Esophagus squamous epithelium (tissue), 5 donors: ENCODE measurements around the gene IGF2BP3. TPM values are rescaled to one million over a fixed set of nuclear protein-coding genes. Genes with fewer than 3 reads are reported as not detected.

Experiments used
- DNase-seq: peaks from one replicate; lab custom pipeline; 2025; lab: John Stamatoyannopoulos, UW
- H3K27ac ChIP-seq, 4 donors: fragments of 200-600 bp; sonication (generic); one replicate each; pipeline ENCODE4 v1.5.1; 2016 to 2019; ENCODE audit warnings: mild to moderate bottlenecking in 1 of 4
- H3K27me3 ChIP-seq, 4 donors: fragments of 200-600 bp; sonication (generic); 1 replicate in 3 of 4; 2 replicates in 1 of 4; pipeline versions ENCODE4 v1.5.1 to v1.6.0; 2017 to 2021; ENCODE audit warnings: antibody characterized with exemption in 1 of 4
- H3K36me3 ChIP-seq, 3 donors: fragments of 200-600 bp; sonication (generic); one replicate each; pipeline ENCODE4 v1.5.1; 2016 to 2019
- H3K4me1 ChIP-seq, 3 donors: fragments of 200-600 bp; sonication (generic); one replicate each; pipeline ENCODE4 v1.5.1; 2017 to 2019
- H3K4me3 ChIP-seq, 4 donors: fragments of 200-600 bp; sonication (generic); 1 replicate in 3 of 4; 2 replicates in 1 of 4; pipeline ENCODE4 v1.5.1; 2016 to 2019; ENCODE audit warnings: mild to moderate bottlenecking in 2 of 4, moderate library complexity in 1 of 4
- H3K9me3 ChIP-seq, 3 donors: fragments of 200-600 bp; sonication (generic); one replicate each; pipeline ENCODE4 v1.5.1; 2016 to 2019
- POLR2A ChIP-seq, 4 donors: fragments of 450-650 bp; IDR thresholded peaks; one replicate each; pipeline ENCODE4 v1.6.1; 2017; ENCODE audit warnings: antibody characterized with exemption in 4 of 4, mild to moderate bottlenecking in 4 of 4, moderate library complexity in 3 of 4
- WGBS, 2 donors: methylation state at CpG; one replicate each; pipeline ENCODE4 v1.1.5; 2018; 5-methylcytosine and 5-hydroxymethylcytosine counted together
- intact Hi-C: fragments of 100-400 bp; cut with DNase I; formaldehyde crosslinking; loops from one replicate; pipeline ENCODE4 v1.15.0; 2022
- total RNA-seq, 4 donors: library from RNA; depleted of rRNA; stranded (reverse); fragments of >200 nt; gene quantifications; one replicate each; pipeline ENCODE4 v1.1.0, GENCODE V29; 2016
- TF ChIP-seq, protein P1 (sequence below), 6 experiments: fragments of 450-650 bp in 4 of 6; fragments of 200-600 bp in 2 of 6; sonication (generic) in 2 of 6; IDR thresholded peaks; one replicate each; pipeline ENCODE4 v1.5.1; 2016 to 2019; ENCODE audit warnings: antibody characterized with exemption in 6 of 6, mild to moderate bottlenecking in 4 of 6, moderate library complexity in 4 of 6
- donor health status: DM: yes; HTN: yes; CAD: no.

IGF2BP3 gene
- total RNA-seq, 4 donors from 2014 or later = 1.3 to 9.3 (median 7.2) TPM

DNA sequence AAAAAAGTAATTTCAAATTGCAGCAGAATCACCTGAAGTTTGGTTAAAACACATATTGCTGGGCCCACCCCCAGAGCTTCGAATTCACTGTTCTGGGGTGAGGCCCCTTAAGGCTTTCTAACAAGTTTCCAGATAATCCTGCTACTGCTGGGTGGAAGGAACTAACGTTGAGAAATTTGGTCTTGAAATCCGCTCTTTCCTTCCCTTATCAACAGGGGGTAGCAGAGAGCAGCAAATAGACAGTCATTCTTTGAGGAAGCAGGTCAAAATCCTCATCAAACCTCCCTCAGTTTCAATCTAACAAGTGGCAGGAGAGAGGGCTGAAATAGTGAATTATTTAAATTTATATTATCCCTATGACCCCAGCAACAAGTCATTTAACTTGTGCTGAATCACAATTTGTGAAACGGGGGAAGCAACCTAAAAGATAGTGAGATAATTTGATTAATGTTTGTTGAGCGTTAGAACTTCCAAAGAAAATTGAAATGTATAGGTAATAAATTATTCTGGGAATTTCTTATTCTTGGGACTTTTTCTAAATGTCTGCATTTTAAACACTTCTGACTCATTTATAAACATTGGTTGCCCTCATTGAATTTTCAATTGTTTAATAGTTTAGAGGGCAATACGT lies 192.8 kb downstream of the IGF2BP3 start:
- intact Hi-C loops = loop anchor here (10.0 kb wide), 1 partner anchor 197 kb away; the partner anchor contains the start of gene IGF2BP3

DNA sequence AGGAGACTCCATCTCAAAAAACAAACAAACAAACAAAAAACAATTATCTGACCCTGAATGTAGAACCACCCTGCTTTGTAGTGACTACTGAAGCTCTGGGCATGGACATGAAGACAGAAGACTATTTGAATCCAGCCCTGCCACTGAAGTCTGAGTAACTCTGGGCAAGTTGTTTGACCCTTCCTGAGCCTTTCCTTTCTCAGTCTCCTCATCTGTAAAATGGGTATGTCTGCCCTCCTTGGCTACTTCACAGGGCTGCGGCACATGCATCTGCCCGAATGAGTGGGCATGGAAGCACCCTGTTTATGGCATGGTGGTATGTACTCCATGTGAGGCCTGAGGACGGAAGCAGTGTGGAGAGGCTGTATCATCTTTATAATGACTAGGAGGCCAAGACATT lies 193.3 kb downstream of the IGF2BP3 start:
- WGBS, 2 donors = 60 to 86% methylated on average over 1 to 3 of the region's 3 CpGs
- no peak for DNase-seq
- H3K27ac ChIP-seq = no peak overlapping the region
- TF ChIP-seq, protein P1, sequence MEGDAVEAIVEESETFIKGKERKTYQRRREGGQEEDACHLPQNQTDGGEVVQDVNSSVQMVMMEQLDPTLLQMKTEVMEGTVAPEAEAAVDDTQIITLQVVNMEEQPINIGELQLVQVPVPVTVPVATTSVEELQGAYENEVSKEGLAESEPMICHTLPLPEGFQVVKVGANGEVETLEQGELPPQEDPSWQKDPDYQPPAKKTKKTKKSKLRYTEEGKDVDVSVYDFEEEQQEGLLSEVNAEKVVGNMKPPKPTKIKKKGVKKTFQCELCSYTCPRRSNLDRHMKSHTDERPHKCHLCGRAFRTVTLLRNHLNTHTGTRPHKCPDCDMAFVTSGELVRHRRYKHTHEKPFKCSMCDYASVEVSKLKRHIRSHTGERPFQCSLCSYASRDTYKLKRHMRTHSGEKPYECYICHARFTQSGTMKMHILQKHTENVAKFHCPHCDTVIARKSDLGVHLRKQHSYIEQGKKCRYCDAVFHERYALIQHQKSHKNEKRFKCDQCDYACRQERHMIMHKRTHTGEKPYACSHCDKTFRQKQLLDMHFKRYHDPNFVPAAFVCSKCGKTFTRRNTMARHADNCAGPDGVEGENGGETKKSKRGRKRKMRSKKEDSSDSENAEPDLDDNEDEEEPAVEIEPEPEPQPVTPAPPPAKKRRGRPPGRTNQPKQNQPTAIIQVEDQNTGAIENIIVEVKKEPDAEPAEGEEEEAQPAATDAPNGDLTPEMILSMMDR (IDR thresholded peaks at IDR 0.05) = no peak
- no peak for TF ChIP-seq POLR2A (IDR thresholded peaks at IDR 0.05)
- no peaks in the 10 kb centered on the region for H3K27me3 ChIP-seq
- intact Hi-C loops = loop anchor here (10.0 kb wide), 1 partner anchor 198 kb away; the partner anchor contains the start of gene IGF2BP3
- no peak overlapping the region for H3K4me3 ChIP-seq
- H3K36me3 ChIP-seq = peaks cover 0 to 29% (median 0%) of the 10 kb centered on the region in 3 donors
- no peaks in the 10 kb centered on the region for H3K9me3 ChIP-seq
- peaks cover 0 to 10% (median 0%) of the 10 kb centered on the region in 3 donors for H3K4me1 ChIP-seq

More for the DNA sequence above, 192.8 kb downstream of the IGF2BP3 start:
- Histone ChIP-seq H3K9me3 (no peaks in the 10 kb centered on the region), H3K27me3 (no peaks in the 10 kb centered on the region), H3K27ac (no peak overlapping the region), H3K4me1 (peaks cover 0 to 10% (median 0%) of the 10 kb centered on the region in 3 donors), H3K36me3 (peaks cover 0 to 24% (median 0%) of the 10 kb centered on the region in 3 donors), H3K4me3 (no peak overlapping the region)
- WGBS, 2 donors = 40% methylated on average over 6 of the region's 6 CpGs
- DNase-seq = no peak
- TF ChIP-seq POLR2A (IDR thresholded peaks at IDR 0.05) = no peak
- TF ChIP-seq, protein P1 (IDR thresholded peaks at IDR 0.05) = peak; percentile 28 to 81 (median 62)

DNA sequence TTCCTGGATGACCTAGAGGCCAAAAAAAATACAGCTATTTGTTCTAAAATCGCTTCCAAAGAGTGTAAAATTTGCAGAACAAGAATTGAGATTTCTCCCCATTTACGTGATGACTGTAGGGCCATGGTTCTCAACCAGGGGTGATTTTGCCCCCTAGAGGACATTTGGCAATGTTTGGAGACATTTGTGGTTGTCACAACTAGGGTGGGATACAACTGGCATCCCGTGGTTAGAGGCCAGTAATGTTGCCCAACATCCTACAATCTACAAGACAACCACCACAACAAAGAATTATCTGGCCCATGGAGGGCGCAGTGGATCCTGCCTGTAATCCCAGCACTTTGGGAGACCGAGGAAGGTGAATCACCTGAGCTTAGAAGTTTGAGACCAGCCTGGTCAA lies 193.9 kb downstream of the IGF2BP3 start:
- Histone ChIP-seq H3K4me3 (no peak overlapping the region), H3K9me3 (no peaks in the 10 kb centered on the region), H3K36me3 (peaks cover 0 to 35% (median 0%) of the 10 kb centered on the region in 3 donors), H3K27me3 (no peaks in the 10 kb centered on the region), H3K4me1 (peaks cover 0 to 10% (median 0%) of the 10 kb centered on the region in 3 donors), H3K27ac (no peak overlapping the region)
- intact Hi-C loops = loop anchor here (10.0 kb wide), 1 partner anchor 198 kb away; the partner anchor contains the start of gene IGF2BP3
- no peak for DNase-seq
- WGBS, 2 donors = 73 to 77% methylated on average over 3 to 5 of the region's 5 CpGs
- TF ChIP-seq, protein P1 (IDR thresholded peaks at IDR 0.05) = no peak
- TF ChIP-seq POLR2A (IDR thresholded peaks at IDR 0.05) = no peak

DNA sequence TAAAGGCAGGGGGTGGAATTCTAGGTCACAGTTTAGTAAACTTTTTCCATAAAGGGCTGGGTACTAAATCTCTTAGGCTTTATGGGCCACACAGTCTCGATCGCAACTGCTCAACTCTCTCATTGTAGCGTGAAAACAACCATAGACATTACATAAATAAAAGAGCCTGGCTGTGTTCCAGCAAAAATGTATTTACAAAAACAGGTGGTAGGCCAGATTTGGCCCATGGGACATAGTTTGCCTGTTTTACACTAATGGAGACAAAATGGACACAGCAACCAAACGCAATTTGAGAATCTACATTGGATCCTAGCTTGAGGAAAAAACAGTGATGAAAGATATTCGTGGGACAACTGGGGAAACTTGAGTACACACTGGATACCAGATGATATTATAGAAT lies 194.4 kb downstream of the IGF2BP3 start:
- Histone ChIP-seq H3K4me3 (no peak overlapping the region), H3K9me3 (no peaks in the 10 kb centered on the region), H3K4me1 (peaks cover 0 to 10% (median 0%) of the 10 kb centered on the region in 3 donors), H3K27me3 (no peaks in the 10 kb centered on the region), H3K36me3 (peaks cover 0 to 39% (median 0%) of the 10 kb centered on the region in 3 donors), H3K27ac (no peak overlapping the region)
- no peak for DNase-seq
- intact Hi-C loops = loop anchor here (10.0 kb wide), 1 partner anchor 199 kb away; the partner anchor contains the start of gene IGF2BP3
- TF ChIP-seq POLR2A (IDR thresholded peaks at IDR 0.05) = no peak
- TF ChIP-seq, protein P1 (IDR thresholded peaks at IDR 0.05) = no peak
- WGBS, 2 donors = 75 to 85% methylated on average over 5 of the region's 5 CpGs

DNA sequence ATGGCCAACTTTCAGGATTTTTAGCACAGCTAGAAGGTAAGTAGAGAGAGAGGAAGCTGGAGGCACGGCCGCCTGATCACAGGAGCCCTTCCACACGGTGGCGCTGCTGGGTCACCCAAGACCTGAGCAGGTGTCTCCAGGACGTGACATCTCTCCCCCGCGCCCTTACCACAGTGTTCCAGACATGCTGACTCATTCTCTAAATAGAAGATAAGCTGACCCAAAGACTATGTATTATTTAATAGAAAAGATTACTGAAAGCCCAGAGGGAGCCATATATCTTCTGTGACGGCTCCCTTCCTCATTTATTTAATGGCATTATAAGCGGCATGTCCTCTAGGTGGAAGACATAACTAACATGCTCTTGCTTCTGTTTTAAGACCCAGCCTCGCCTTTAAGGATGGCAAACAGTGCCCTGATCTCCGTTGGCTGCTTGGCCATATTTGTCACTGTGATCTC lies 197.1 kb downstream of the IGF2BP3 start:
- Histone ChIP-seq H3K27ac (peak overlapping the region in 1 of 4 donors; percentile 28), H3K36me3 (peaks cover 0 to 65% (median 3%) of the 10 kb centered on the region in 3 donors), H3K9me3 (no peaks in the 10 kb centered on the region), H3K27me3 (no peaks in the 10 kb centered on the region), H3K4me3 (no peak overlapping the region), H3K4me1 (peaks cover 0 to 10% (median 0%) of the 10 kb centered on the region in 3 donors)
- intact Hi-C loops = loop anchor here (10.0 kb wide), 1 partner anchor 202 kb away; the partner anchor contains the start of gene IGF2BP3
- TF ChIP-seq, protein P1 (IDR thresholded peaks at IDR 0.05) = peak; percentile 54 to 87 (median 80)
- no peak for TF ChIP-seq POLR2A (IDR thresholded peaks at IDR 0.05)
- DNase-seq = peak; percentile 47
- WGBS, 2 donors = 2 to 12% methylated on average over 11 of the region's 11 CpGs
